Tibial nerve (tissue), 4 donors: ENCODE measurements around the gene WASF2. TPM values are rescaled to one million over a fixed set of nuclear protein-coding genes. Genes with fewer than 3 reads are reported as not detected.
"Not testable (repeated sequence)": the region's sequence is repeated elsewhere in the genome, so short reads cannot be mapped to it uniquely, and the experiment has no call there.

Experiments used
- DNase-seq, 2 donors: peaks; one replicate each; pipeline ENCODE4 v3.0.0-alpha.2; 2019; ENCODE audit warnings: low spot score in 2 of 2
- H3K27ac ChIP-seq, 4 donors: fragments of 200-600 bp; sonication (generic) in 3 of 4; one replicate each; pipeline ENCODE4 v1.5.1; 2017 to 2019; ENCODE audit warnings: mild to moderate bottlenecking in 1 of 4
- H3K27me3 ChIP-seq, 2 donors: fragments of 200-600 bp; sonication (generic) in 1 of 2; one replicate each; pipeline versions ENCODE4 v1.5.1 to v1.6.0; 2017 to 2019
- H3K36me3 ChIP-seq, 3 donors: fragments of 200-600 bp; sonication (generic); one replicate each; pipeline ENCODE4 v1.5.1; 2018 to 2019
- H3K4me1 ChIP-seq, 4 donors: fragments of 200-600 bp; sonication (generic) in 3 of 4; one replicate each; pipeline ENCODE4 v1.5.1; 2017 to 2019
- H3K4me3 ChIP-seq, 4 donors: fragments of 200-600 bp; sonication (generic) in 3 of 4; one replicate each; pipeline ENCODE4 v1.5.1; 2017 to 2019; ENCODE audit warnings: mild to moderate bottlenecking in 1 of 4, moderate library complexity in 1 of 4
- H3K9me3 ChIP-seq, 4 donors: fragments of 200-600 bp; sonication (generic) in 3 of 4; one replicate each; pipeline ENCODE4 v1.5.1; 2017 to 2019
- CTCF ChIP-seq, 5 experiments: fragments of 200-600 bp in 3 of 5; fragments of 450-650 bp in 2 of 5; sonication (generic) in 3 of 5; IDR thresholded peaks; one replicate each; pipeline ENCODE4 v1.5.1; 2016 to 2019; ENCODE audit warnings: antibody characterized with exemption in 5 of 5, mild to moderate bottlenecking in 3 of 5, moderate library complexity in 2 of 5
- EP300 ChIP-seq, 2 donors: sonication (generic); formaldehyde crosslinking; IDR thresholded peaks; one replicate each; pipeline ENCODE4 v1.6.1; 2017; ENCODE audit warnings: antibody characterized with exemption in 2 of 2, mild to moderate bottlenecking in 1 of 2
- POLR2A ChIP-seq, 2 donors: fragments of 450-650 bp; IDR thresholded peaks; one replicate each; pipeline ENCODE4 v1.6.1; 2017; ENCODE audit warnings: antibody characterized with exemption in 2 of 2, mild to moderate bottlenecking in 2 of 2, moderate library complexity in 2 of 2
- whole genome bisulfite sequencing, 2 donors: methylation state at CpG; one replicate each; pipeline ENCODE4 v1.1.5; 2018; 5-methylcytosine and 5-hydroxymethylcytosine counted together
- total RNA-seq, 4 donors: library from RNA; depleted of rRNA; stranded (reverse); fragments of >200 nt; gene quantifications; one replicate each; pipeline ENCODE4 v1.1.0, GENCODE V29; 2016

The WASF2 gene
- total RNA-seq, 4 donors from 2014 or later = 74.9 to 95.9 (median 83.4) TPM

- no peaks in the 10 kb centered on the region for H3K27me3 ChIP-seq
- H3K4me3 ChIP-seq = peak overlapping the region in 1 of 4 donors; percentile 7
- peak overlapping the region in 3 of 4 donors; percentile 58 to 90 (median 76) for H3K27ac ChIP-seq
- DNase-seq = no peak
- peaks cover 0 to under 1% (median 0%) of the 10 kb centered on the region in 3 donors for H3K36me3 ChIP-seq
- H3K4me1 ChIP-seq = peaks cover 0 to 94% (median 78%) of the 10 kb centered on the region in 4 donors
- 52 to 57% methylated on average over 2 of the region's 2 CpGs for WGBS, 2 donors
- no peaks in the 10 kb centered on the region for H3K9me3 ChIP-seq
- TF ChIP-seq CTCF (IDR thresholded peaks at IDR 0.05) (no peak), EP300 (IDR thresholded peaks at IDR 0.05) (peak in 1 of 2 donors; percentile 79)
Observed at GRCh38 chr1:27435566-27436203, 54.3 kb downstream of the WASF2 start.

GRCh38 chr1:27433706-27434105 is 56.3 kb downstream of the WASF2 start:
- no peak for TF ChIP-seq POLR2A (IDR thresholded peaks at IDR 0.05)
- no peak for TF ChIP-seq CTCF (IDR thresholded peaks at IDR 0.05)
- TF ChIP-seq EP300 (IDR thresholded peaks at IDR 0.05) = no peak
- H3K27me3 ChIP-seq = no peaks in the 10 kb centered on the region
- H3K9me3 ChIP-seq = no peaks in the 10 kb centered on the region
- H3K4me3 ChIP-seq = no peak overlapping the region
- peaks cover 0 to 100% (median 91%) of the 10 kb centered on the region in 4 donors for H3K4me1 ChIP-seq
- DNase-seq = no peak
- H3K27ac ChIP-seq = peak overlapping the region in 2 of 4 donors; percentile 76 to 90
- WGBS, 2 donors = 84 to 93% methylated on average over 3 of the region's 3 CpGs
- H3K36me3 ChIP-seq = no peaks in the 10 kb centered on the region

GRCh38 chr1:27432725-27433124 is 57.2 kb downstream of the WASF2 start:
- H3K4me1 ChIP-seq = peaks cover 0 to 100% (median 91%) of the 10 kb centered on the region in 4 donors
- not testable (repeated sequence) for H3K27me3 ChIP-seq, H3K9me3 ChIP-seq, DNase-seq, H3K36me3 ChIP-seq, H3K4me3 ChIP-seq
- H3K27ac ChIP-seq = peak overlapping the region in 3 of 4 donors; percentile 31 to 90 (median 76)
- 87 to 89% methylated on average over 1 of the region's 1 CpG for WGBS, 2 donors

- peaks cover 0 to 18% (median 0%) of the 10 kb centered on the region in 3 donors for H3K36me3 ChIP-seq
- H3K4me3 ChIP-seq = no peak overlapping the region
- H3K4me1 ChIP-seq = peaks cover 0 to 100% (median 84%) of the 10 kb centered on the region in 4 donors
- peak overlapping the region; percentile 45 to 91 (median 74) for H3K27ac ChIP-seq
- no peak for DNase-seq
- no peaks in the 10 kb centered on the region for H3K27me3 ChIP-seq
- WGBS, 2 donors = 76 to 80% methylated on average over 2 of the region's 2 CpGs
- H3K9me3 ChIP-seq = no peaks in the 10 kb centered on the region
- TF ChIP-seq CTCF (IDR thresholded peaks at IDR 0.05) = no peak
- TF ChIP-seq EP300 (IDR thresholded peaks at IDR 0.05) = no peak
- TF ChIP-seq POLR2A (IDR thresholded peaks at IDR 0.05) = no peak
Observed at GRCh38 chr1:27431601-27431940, 58.4 kb downstream of the WASF2 start.

- H3K9me3 ChIP-seq = no peaks in the 10 kb centered on the region
- 0 to 5% methylated on average over 1 of the region's 1 CpG for WGBS, 2 donors
- H3K27ac ChIP-seq = peak overlapping the region; percentile 45 to 91 (median 74)
- peak; percentile 53 to 77 for TF ChIP-seq EP300 (IDR thresholded peaks at IDR 0.05)
- TF ChIP-seq POLR2A (IDR thresholded peaks at IDR 0.05) = no peak
- peak in 1 of 5 experiments; percentile 20 for TF ChIP-seq CTCF (IDR thresholded peaks at IDR 0.05)
- peaks cover 0 to 21% (median 0%) of the 10 kb centered on the region in 3 donors for H3K36me3 ChIP-seq
- DNase-seq = no peak
- H3K4me3 ChIP-seq = peak overlapping the region in 1 of 4 donors; percentile 12
- H3K4me1 ChIP-seq = peaks cover 0 to 100% (median 79%) of the 10 kb centered on the region in 4 donors
- no peaks in the 10 kb centered on the region for H3K27me3 ChIP-seq
Observed at GRCh38 chr1:27430903-27431600, 58.9 kb downstream of the WASF2 start.
